Right atrium auricular region (tissue), 2 donors: ENCODE data around the gene GAN. TPM values are rescaled to one million over a fixed set of nuclear protein-coding genes. Genes with fewer than 3 reads are reported as not detected.

Experiments
- DNase-seq: peaks from one replicate; pipeline ENCODE4 v3.0.0-alpha.2; 2019; ENCODE audit warnings: low spot score
- H3K27ac ChIP-seq, 2 donors: fragments of 200-600 bp; sonication (generic); 1 replicate in 1 of 2; 2 replicates in 1 of 2; pipeline ENCODE4 v1.5.1; 2016 to 2019
- H3K27me3 ChIP-seq, 2 donors: fragments of 200-600 bp; sonication (generic); one replicate each; pipeline versions ENCODE4 v1.5.1 to v1.6.0; 2017 to 2019
- H3K36me3 ChIP-seq: fragments of 200-600 bp; sonication (generic); one replicate; pipeline ENCODE4 v1.5.1; 2016
- H3K4me1 ChIP-seq, 2 donors: fragments of 200-600 bp; sonication (generic); one replicate each; pipeline versions ENCODE4 v1.5.1 to v1.6.0; 2017 to 2019
- H3K4me3 ChIP-seq, 2 donors: fragments of 200-600 bp; sonication (generic); 1 replicate in 1 of 2; 2 replicates in 1 of 2; pipeline ENCODE4 v1.5.1; 2017 to 2019; ENCODE audit warnings: mild to moderate bottlenecking in 1 of 2, moderate library complexity in 1 of 2
- H3K9me3 ChIP-seq, 2 donors: fragments of 200-600 bp; sonication (generic); one replicate each; pipeline ENCODE4 v1.5.1; 2019
- CTCF ChIP-seq, 2 donors: fragments of 200-600 bp; sonication (generic); IDR thresholded peaks; one replicate each; pipeline ENCODE4 v1.5.1; 2019; ENCODE audit warnings: antibody characterized with exemption in 2 of 2
- total RNA-seq, 2 donors: library from RNA; depleted of rRNA; stranded (reverse); fragments of >200 nt; gene quantifications; one replicate each; pipeline ENCODE4 v1.1.0, GENCODE V29; 2016

GAN gene
- total RNA-seq, 2 donors from 2014 or later, result 8.8 to 10.7 TPM

- H3K4me3 ChIP-seq, result no peak overlapping the region
- no peak for DNase-seq
- no peak overlapping the region for H3K27ac ChIP-seq
- no peaks in the 10 kb centered on the region for H3K27me3 ChIP-seq
- H3K36me3 ChIP-seq, result no peaks in the 10 kb centered on the region
- no peaks in the 10 kb centered on the region for H3K4me1 ChIP-seq
- no peaks in the 10 kb centered on the region for H3K9me3 ChIP-seq
- TF ChIP-seq CTCF (IDR thresholded peaks at IDR 0.05), result no peak
Measured at GRCh38 chr16:81410643-81411293, 96.0 kb downstream of the GAN start.

- Histone ChIP-seq H3K27me3 (no peaks in the 10 kb centered on the region), H3K27ac (no peak overlapping the region)
- no peak for TF ChIP-seq CTCF (IDR thresholded peaks at IDR 0.05)
Measured at GRCh38 chr16:81413245-81413990, 98.7 kb downstream of the GAN start.

GRCh38 chr16:81415751-81416150 lies 101.0 kb downstream of the GAN start:
- H3K27me3 ChIP-seq, result no peaks in the 10 kb centered on the region
- no peaks in the 10 kb centered on the region for H3K4me1 ChIP-seq
- DNase-seq, result no peak
- H3K36me3 ChIP-seq, result no peaks in the 10 kb centered on the region
- H3K9me3 ChIP-seq, result no peaks in the 10 kb centered on the region
- H3K4me3 ChIP-seq, result no peak overlapping the region
- no peak overlapping the region for H3K27ac ChIP-seq
- no peak for TF ChIP-seq CTCF (IDR thresholded peaks at IDR 0.05)

More at GRCh38 chr16:81413245-81413990, 98.7 kb downstream of the GAN start:
- Histone ChIP-seq H3K36me3 (no peaks in the 10 kb centered on the region), H3K4me3 (no peak overlapping the region), H3K4me1 (no peaks in the 10 kb centered on the region), H3K9me3 (no peaks in the 10 kb centered on the region)
- DNase-seq, result no peak

GRCh38 chr16:81416749-81417148 lies 102.0 kb downstream of the GAN start:
- Histone ChIP-seq H3K36me3 (no peaks in the 10 kb centered on the region), H3K27ac (no peak overlapping the region), H3K27me3 (no peaks in the 10 kb centered on the region), H3K9me3 (no peaks in the 10 kb centered on the region), H3K4me1 (no peaks in the 10 kb centered on the region), H3K4me3 (no peak overlapping the region)
- no peak for DNase-seq
- TF ChIP-seq CTCF (IDR thresholded peaks at IDR 0.05), result no peak

GRCh38 chr16:81417210-81417609 lies 102.4 kb downstream of the GAN start:
- no peak overlapping the region for H3K27ac ChIP-seq
- no peaks in the 10 kb centered on the region for H3K36me3 ChIP-seq
- no peak for DNase-seq
- H3K27me3 ChIP-seq, result no peaks in the 10 kb centered on the region
- TF ChIP-seq CTCF (IDR thresholded peaks at IDR 0.05), result no peak
- no peaks in the 10 kb centered on the region for H3K9me3 ChIP-seq
- H3K4me3 ChIP-seq, result no peak overlapping the region
- H3K4me1 ChIP-seq, result no peaks in the 10 kb centered on the region
